K562 (cell line): ENCODE results near the gene KANK2. TPM values are rescaled to one million over a fixed set of nuclear protein-coding genes. Genes with fewer than 3 reads are reported as not detected.
A peak's percentile ranks its signal among the peaks of the same experiment; 100 is the strongest.

Experiments
- CTBP1 ChIP-seq: fragments of 450-650 bp; IDR thresholded peaks from 2 replicates; pipeline ENCODE4 v1.6.1; 2016; ENCODE audit warnings: borderline replicate concordance
- JUNB ChIP-seq: fragments of 450-650 bp; formaldehyde crosslinking; conservative IDR thresholded peaks from 2 replicates; pipeline ENCODE4 v1.4.0; 2020; ENCODE audit warnings: mild to moderate bottlenecking
- KDM1A ChIP-seq, 2 experiments: fragments of 450-650 bp; IDR thresholded peaks; 2 replicates each; pipeline ENCODE4 v1.6.1; 2016; ENCODE audit warnings: mild to moderate bottlenecking in 2 of 2
- NR4A1 ChIP-seq, 2 experiments: fragments of 250-450 bp in 1 of 2; fragments of 450-650 bp in 1 of 2; sonication (Bioruptor Pico) in 1 of 2; IDR thresholded peaks; 2 replicates each; pipeline versions ENCODE4 v1.4.0 to v1.6.1; 2016 to 2020; ENCODE audit warnings: mild to moderate bottlenecking in 2 of 2, missing compliant biosample characterization in 1 of 2, missing genetic modification characterization in 1 of 2, moderate library complexity in 1 of 2
- NRF1 ChIP-seq, 2 experiments: fragments of 450-650 bp; IDR thresholded peaks in 1 of 2; conservative IDR thresholded peaks in 1 of 2; 2 replicates each; pipeline ENCODE4 v1.6.1; 2014; ENCODE audit warnings: mild to moderate bottlenecking in 2 of 2
- REST ChIP-seq, 2 experiments: fragments of 450-650 bp; formaldehyde crosslinking in 1 of 2; IDR thresholded peaks; 2 replicates each; pipeline versions ENCODE4 v1.4.0 to v1.6.1; 2014 to 2020; ENCODE audit warnings: mild to moderate bottlenecking in 2 of 2, borderline replicate concordance in 1 of 2, low read depth in 1 of 2
- SAFB2 ChIP-seq: fragments of 200-400 bp; formaldehyde crosslinking; IDR thresholded peaks from 2 replicates; pipeline ENCODE4 v1.6.1; 2018; ENCODE audit warnings: borderline replicate concordance, low read length, low read depth, moderate library complexity; ENCODE audit not compliant: severe bottlenecking
- STAG1 ChIP-seq: sonication (generic); formaldehyde crosslinking; IDR thresholded peaks from 2 replicates; pipeline ENCODE4 v1.5.0; 2020; ENCODE audit warnings: missing genetic modification reagents, borderline replicate concordance
- XRCC5 ChIP-seq: fragments of 200-400 bp; formaldehyde crosslinking; IDR thresholded peaks from 2 replicates; pipeline ENCODE4 v1.6.1; 2017; ENCODE audit warnings: low read depth, mild to moderate bottlenecking, low read length
- polyA plus RNA-seq, 8 experiments: library from polyadenylated mRNA; depleted of rRNA in 4 of 8; stranded (reverse) in 5 of 8; unstranded in 3 of 8; fragments of >200 nt; fragmentation: Nextera tagmentation in 2 of 8; fragmentation: Illumina TruSeq in 1 of 8; extraction: Ambion mirVana in 2 of 8; extraction: Trizol in 1 of 8; gene quantifications; 2 replicates each; pipeline versions ENCODE4 v1.2.1 to v1.2.3, GENCODE V29; 2011 to 2014; ENCODE audit warnings: inconsistent platforms in 1 of 8, missing spikeins in 1 of 8
- total RNA-seq, 7 experiments: library from RNA; depleted of rRNA in 6 of 7; stranded (reverse); fragments of >200 nt in 6 of 7; fragmentation: Illumina TruSeq in 2 of 7; extraction: Trizol in 2 of 7; gene quantifications; 2 replicates each; pipeline versions ENCODE4 v1.2.1 to v1.2.3, GENCODE V29; 2011 to 2021; ENCODE audit warnings: low replicate concordance in 1 of 7
- TF ChIP-seq, protein P1 (sequence below): fragments of 450-650 bp; formaldehyde crosslinking; IDR thresholded peaks from 2 replicates; pipeline ENCODE4 v1.4.0; 2020; ENCODE audit warnings: mild to moderate bottlenecking, mixed read lengths
- TF ChIP-seq, protein P2 (sequence below): fragments of 450-650 bp; IDR thresholded peaks from 2 replicates; pipeline ENCODE4 v1.6.1; 2018; ENCODE audit not compliant: partially characterized antibody

The KANK2 gene
- total and polyA plus RNA-seq, 9 of the 15 experiments (the other 6 are each of a cell fraction or from before 2014, with no cell fraction given) = 4.4 to 47.8 (median 21.3) TPM

DNA sequence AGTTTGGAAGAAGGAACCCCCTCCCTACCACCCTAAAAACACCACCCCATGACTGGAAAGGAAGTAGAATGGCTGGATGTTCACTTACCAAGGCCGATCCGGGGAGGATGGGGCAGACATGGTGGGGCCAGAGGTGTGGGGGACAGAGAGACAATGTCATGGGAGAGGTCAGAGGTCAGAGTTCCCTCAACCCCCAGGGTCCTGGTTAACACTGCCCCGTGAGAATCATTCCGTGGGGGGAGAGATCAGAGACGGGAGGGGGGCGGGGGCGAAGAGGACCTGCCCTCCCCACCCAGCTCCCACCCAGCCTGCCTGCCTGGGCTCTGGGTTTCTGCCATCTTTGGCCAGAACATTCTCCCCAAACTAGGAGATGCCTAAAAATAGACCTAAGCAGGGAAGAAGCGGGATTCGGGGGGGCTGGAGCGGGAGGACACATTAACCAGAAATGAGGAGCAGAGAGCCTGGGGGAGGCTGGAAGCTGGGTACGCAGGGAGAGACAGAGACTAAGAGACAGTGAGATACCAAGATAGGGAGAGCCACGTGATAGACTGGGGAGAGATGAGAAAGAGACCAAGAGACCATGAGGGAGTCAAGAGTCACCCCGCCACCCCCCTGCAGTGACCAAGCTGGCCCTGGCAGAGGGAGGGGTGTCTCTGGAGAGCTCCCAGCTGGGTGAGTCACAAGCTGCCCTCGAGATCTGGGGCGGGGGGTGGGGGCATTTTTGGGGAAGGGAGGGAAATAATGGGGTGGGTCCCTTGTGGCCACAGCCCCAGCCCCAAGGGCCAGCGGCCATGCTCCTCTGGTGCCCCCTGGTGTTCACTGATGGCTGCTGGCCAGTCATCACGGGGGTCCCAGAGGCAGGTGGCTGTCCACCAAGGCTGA is 6.1 kb upstream of the KANK2 start (continued):
- TF ChIP-seq SAFB2 = no peak
- no peak for TF ChIP-seq XRCC5
- TF ChIP-seq CTBP1 = no peak
- no peak for TF ChIP-seq NR4A1 (CRISPR knock-in tag; IDR thresholded peaks at IDR 0.05)
- no peak for TF ChIP-seq NR4A1 (tag; IDR thresholded peaks at IDR 0.05)
- TF ChIP-seq KDM1A (IDR thresholded peaks at IDR 0.05) = no peak
- TF ChIP-seq, protein P1, sequence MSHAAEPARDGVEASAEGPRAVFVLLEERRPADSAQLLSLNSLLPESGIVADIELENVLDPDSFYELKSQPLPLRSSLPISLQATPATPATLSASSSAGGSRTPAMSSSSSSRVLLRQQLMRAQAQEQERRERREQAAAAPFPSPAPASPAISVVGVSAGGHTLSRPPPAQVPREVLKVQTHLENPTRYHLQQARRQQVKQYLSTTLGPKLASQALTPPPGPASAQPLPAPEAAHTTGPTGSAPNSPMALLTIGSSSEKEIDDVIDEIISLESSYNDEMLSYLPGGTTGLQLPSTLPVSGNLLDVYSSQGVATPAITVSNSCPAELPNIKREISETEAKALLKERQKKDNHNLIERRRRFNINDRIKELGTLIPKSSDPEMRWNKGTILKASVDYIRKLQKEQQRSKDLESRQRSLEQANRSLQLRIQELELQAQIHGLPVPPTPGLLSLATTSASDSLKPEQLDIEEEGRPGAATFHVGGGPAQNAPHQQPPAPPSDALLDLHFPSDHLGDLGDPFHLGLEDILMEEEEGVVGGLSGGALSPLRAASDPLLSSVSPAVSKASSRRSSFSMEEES = peak; percentile 22; the same call in 1 of the 2 replicates
- no peak for TF ChIP-seq NRF1 (conservative IDR thresholded peaks at IDR 0.05 in 1 of 2, IDR thresholded peaks at IDR 0.05 in 1 of 2)
- TF ChIP-seq, protein P2, sequence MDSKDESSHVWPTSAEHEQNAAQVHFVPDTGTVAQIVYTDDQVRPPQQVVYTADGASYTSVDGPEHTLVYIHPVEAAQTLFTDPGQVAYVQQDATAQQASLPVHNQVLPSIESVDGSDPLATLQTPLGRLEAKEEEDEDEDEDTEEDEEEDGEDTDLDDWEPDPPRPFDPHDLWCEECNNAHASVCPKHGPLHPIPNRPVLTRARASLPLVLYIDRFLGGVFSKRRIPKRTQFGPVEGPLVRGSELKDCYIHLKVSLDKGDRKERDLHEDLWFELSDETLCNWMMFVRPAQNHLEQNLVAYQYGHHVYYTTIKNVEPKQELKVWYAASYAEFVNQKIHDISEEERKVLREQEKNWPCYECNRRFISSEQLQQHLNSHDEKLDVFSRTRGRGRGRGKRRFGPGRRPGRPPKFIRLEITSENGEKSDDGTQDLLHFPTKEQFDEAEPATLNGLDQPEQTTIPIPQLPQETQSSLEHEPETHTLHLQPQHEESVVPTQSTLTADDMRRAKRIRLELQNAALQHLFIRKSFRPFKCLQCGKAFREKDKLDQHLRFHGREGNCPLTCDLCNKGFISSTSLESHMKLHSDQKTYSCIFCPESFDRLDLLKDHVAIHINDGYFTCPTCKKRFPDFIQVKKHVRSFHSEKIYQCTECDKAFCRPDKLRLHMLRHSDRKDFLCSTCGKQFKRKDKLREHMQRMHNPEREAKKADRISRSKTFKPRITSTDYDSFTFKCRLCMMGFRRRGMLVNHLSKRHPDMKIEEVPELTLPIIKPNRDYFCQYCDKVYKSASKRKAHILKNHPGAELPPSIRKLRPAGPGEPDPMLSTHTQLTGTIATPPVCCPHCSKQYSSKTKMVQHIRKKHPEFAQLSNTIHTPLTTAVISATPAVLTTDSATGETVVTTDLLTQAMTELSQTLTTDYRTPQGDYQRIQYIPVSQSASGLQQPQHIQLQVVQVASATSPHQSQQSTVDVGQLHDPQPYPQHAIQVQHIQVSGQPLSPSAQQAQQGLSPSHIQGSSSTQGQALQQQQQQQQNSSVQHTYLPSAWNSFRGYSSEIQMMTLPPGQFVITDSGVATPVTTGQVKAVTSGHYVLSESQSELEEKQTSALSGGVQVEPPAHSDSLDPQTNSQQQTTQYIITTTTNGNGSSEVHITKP = peak; percentile 24
- peak; percentile 67; the same call in 1 of the 2 replicates for TF ChIP-seq STAG1 (CRISPR knock-in tag)
- 0 out of 2 replicates have a peak, but pooled peaks have one; percentile 39 for TF ChIP-seq JUNB (CRISPR knock-in tag)
- TF ChIP-seq REST (IDR thresholded peaks at IDR 0.05; ENCODE audit: borderline replicate concordance) = peak; percentile 74
- no peak for TF ChIP-seq REST (CRISPR knock-in tag; IDR thresholded peaks at IDR 0.05; ENCODE audit: low read depth)
